Measurements from ENCODE around the gene INHBB. TPM values are rescaled to one million over a fixed set of nuclear protein-coding genes. Genes with fewer than 3 reads are reported as not detected.
A peak's percentile ranks its signal among the peaks of the same experiment; 100 is the strongest.

Gene INHBB
- total RNA-seq: 1 to 10 TPM; 3.6 to 7.9 TPM

DNA sequence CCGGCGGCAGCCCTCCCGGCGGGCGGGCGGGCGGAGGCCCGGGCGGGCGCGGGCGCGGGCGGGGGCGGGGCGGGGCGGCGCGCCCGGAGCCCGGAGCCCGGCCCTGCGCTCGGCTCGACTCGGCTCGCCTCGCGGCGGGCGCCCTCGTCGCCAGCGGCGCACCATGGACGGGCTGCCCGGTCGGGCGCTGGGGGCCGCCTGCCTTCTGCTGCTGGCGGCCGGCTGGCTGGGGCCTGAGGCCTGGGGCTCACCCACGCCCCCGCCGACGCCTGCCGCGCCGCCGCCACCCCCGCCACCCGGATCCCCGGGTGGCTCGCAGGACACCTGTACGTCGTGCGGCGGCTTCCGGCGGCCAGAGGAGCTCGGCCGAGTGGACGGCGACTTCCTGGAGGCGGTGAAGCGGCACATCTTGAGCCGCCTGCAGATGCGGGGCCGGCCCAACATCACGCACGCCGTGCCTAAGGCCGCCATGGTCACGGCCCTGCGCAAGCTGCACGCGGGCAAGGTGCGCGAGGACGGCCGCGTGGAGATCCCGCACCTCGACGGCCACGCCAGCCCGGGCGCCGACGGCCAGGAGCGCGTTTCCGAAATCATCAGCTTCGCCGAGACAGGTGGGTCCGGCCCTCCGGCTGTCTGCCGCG lies at the start of gene INHBB:
Gene INHBB (plus strand): TSS at position 111 of the 641 bp plus-strand sequence. CDS start 53 bp downstream, at position 164.
- Histone ChIP-seq H3K27ac (peak within 1 kb of the TSS in 1 of 4 donors; percentile 30), H3K4me1 (peaks cover 39% of the 10 kb centered on the region), H3K36me3 (replicated peaks in 1 of 2; ENCODE audit: insufficient read depth in 1 of 2, low read depth in 2 of 2) (no peaks in the 10 kb centered on the region), H3K27me3 (peaks cover 0 to 32% of the 10 kb centered on the region in 2 donors), H3K9me3 (no peaks in the 10 kb centered on the region), H3K4me3 (no peak within 1 kb of the TSS)
- peak in 2 of 4 donors; percentile 31 to 40 for DNase-seq
- WGBS, 2 donors: 7% methylated on average over 53 of the region's 99 CpGs; no CpG with 5 or more reads in 1 of the 2 donors
- TF ChIP-seq, protein P1, sequence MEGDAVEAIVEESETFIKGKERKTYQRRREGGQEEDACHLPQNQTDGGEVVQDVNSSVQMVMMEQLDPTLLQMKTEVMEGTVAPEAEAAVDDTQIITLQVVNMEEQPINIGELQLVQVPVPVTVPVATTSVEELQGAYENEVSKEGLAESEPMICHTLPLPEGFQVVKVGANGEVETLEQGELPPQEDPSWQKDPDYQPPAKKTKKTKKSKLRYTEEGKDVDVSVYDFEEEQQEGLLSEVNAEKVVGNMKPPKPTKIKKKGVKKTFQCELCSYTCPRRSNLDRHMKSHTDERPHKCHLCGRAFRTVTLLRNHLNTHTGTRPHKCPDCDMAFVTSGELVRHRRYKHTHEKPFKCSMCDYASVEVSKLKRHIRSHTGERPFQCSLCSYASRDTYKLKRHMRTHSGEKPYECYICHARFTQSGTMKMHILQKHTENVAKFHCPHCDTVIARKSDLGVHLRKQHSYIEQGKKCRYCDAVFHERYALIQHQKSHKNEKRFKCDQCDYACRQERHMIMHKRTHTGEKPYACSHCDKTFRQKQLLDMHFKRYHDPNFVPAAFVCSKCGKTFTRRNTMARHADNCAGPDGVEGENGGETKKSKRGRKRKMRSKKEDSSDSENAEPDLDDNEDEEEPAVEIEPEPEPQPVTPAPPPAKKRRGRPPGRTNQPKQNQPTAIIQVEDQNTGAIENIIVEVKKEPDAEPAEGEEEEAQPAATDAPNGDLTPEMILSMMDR (IDR thresholded peaks at IDR 0.05): no peak
- TF ChIP-seq POLR2A (IDR thresholded peaks at IDR 0.05): no peak
- intact Hi-C loops (cut with DNase I): no loop called here
- ATAC-seq: peak; percentile 40

DNA sequence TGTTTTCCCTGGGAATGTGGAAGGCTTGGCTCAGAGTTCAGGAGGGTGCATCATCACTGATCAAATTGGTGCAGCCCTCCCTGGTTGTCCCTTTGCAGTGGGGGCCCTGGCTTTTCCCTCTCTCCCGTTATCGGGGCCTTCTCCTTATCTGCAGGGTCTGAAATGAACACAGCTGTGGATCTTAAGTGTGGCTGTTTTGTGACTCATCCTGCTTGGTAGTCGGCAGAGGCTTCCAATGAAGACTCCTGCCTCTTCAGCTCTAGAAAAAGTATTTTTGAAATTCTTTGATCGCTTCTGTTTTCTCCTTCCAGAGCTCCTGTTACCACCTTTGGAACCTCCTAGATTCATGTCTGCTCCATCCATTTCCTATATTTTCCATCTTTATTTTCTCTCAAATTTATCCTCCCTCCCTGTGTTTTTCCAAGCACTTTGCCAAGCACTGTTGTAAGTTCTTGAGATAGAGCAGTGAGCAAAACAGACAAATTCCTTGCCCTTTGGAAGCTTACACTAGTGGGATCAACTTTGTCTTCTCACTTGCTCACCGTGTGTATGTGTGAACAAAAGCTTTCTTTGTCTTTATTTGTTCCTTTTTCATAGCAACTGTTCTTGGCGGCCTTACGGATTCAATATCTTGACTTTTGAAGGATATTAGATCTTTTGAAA lies 47.6 kb upstream of the INHBB start:
- 82 to 84% methylated on average over 7 of the region's 7 CpGs for WGBS, 2 donors
- H3K4me1 ChIP-seq: no peaks in the 10 kb centered on the region
- H3K27ac ChIP-seq: no peak overlapping the region
- DNase-seq (no peak), ATAC-seq (no peak)
- TF ChIP-seq, protein P1 (IDR thresholded peaks at IDR 0.05): no peak
- no peak for TF ChIP-seq POLR2A (IDR thresholded peaks at IDR 0.05)
- peaks cover 0 to 3% of the 10 kb centered on the region in 2 donors for H3K36me3 ChIP-seq (replicated peaks in 1 of 2; ENCODE audit: insufficient read depth in 1 of 2, low read depth in 2 of 2)
- no peaks in the 10 kb centered on the region for H3K9me3 ChIP-seq
- H3K27me3 ChIP-seq: no peaks in the 10 kb centered on the region
- intact Hi-C loops (cut with DNase I): no loop called here
- no peak overlapping the region for H3K4me3 ChIP-seq

DNA sequence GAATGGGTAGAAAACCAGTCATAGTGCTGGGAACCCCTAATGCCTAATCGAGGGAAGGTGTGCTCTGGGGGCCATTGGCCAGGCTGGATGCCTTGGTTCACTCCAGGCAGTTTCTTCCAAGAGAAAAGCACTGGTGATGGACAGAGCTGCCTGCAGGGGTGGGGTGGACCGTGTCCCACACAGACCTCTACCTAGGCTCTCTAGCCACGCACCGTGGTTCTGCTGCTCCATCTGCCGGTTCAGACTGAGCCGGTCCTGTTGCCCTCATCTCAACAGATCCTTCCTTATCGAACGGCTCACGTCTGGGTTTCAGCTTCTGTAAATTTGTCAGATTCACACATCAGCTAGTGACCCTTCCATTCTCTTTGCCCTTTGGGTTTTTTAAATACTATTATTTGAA lies 46.9 kb upstream of the INHBB start:
- Histone ChIP-seq H3K4me3 (no peak overlapping the region), H3K27ac (no peak overlapping the region), H3K27me3 (no peaks in the 10 kb centered on the region), H3K4me1 (no peaks in the 10 kb centered on the region), H3K9me3 (no peaks in the 10 kb centered on the region), H3K36me3 (replicated peaks in 1 of 2; ENCODE audit: insufficient read depth in 1 of 2, low read depth in 2 of 2) (peaks cover 0 to under 1% of the 10 kb centered on the region in 2 donors)
- DNase-seq: no peak
- intact Hi-C loops (cut with DNase I): no loop called here
- 93 to 95% methylated on average over 9 of the region's 9 CpGs for WGBS, 2 donors
- ATAC-seq: no peak
- TF ChIP-seq, protein P1 (IDR thresholded peaks at IDR 0.05): no peak
- no peak for TF ChIP-seq POLR2A (IDR thresholded peaks at IDR 0.05)

DNA sequence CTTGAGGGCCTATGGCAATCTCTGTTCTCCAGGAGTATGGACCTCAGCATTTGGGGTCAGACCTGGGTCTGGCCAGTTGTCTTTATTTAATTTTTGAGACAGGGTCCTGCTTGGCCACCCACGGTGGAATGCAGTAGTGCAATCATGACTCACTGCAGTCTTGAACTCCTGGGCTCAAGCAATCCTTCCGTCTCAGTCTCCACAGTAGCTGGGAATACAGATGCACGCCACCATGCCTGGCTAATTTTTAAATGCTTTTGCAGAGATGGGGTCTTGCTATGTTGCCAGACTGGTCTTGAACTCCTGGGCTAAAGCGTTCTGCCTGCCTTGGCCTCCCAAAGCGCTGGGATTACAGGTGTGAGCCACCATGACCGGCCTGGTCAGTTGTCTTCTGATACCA lies 46.4 kb upstream of the INHBB start:
- ATAC-seq: no peak
- Histone ChIP-seq H3K4me1 (no peaks in the 10 kb centered on the region), H3K27me3 (no peaks in the 10 kb centered on the region), H3K9me3 (no peaks in the 10 kb centered on the region), H3K4me3 (no peak overlapping the region), H3K36me3 (replicated peaks in 1 of 2; ENCODE audit: insufficient read depth in 1 of 2, low read depth in 2 of 2) (no peaks in the 10 kb centered on the region), H3K27ac (no peak overlapping the region)
- no peak for DNase-seq
- WGBS, 2 donors: 92 to 98% methylated on average over 6 of the region's 6 CpGs
- TF ChIP-seq, protein P1 (IDR thresholded peaks at IDR 0.05): no peak
- TF ChIP-seq POLR2A (IDR thresholded peaks at IDR 0.05): no peak
- intact Hi-C loops (cut with DNase I): no loop called here
